Stimulated activated CD8-positive, alpha-beta memory T cell treated with anti-CD3 and anti-CD28 coated beads, Interleukin-12 subunit alpha, Interleukin-12 subunit beta, amount 100 ng/mL, for 24 hours (primary cell): ENCODE measurements around the gene ATP11A.

Source experiments
- DNase-seq: peaks from one replicate; pipeline ENCODE4 v3.0.0-alpha.2; 2020; ENCODE audit errors: extremely low read depth

ATP11A gene

GRCh38 chr13:112725346-112726015 lies 35.6 kb downstream of the ATP11A start:
- no peak for DNase-seq

- DNase-seq: no peak
Observed at GRCh38 chr13:112726016-112726767, 36.4 kb downstream of the ATP11A start.

GRCh38 chr13:112727581-112727980 lies 37.7 kb downstream of the ATP11A start:
- no peak for DNase-seq

- DNase-seq: no peak
Observed at GRCh38 chr13:112728375-112729126, 38.7 kb downstream of the ATP11A start.

- DNase-seq: no peak
Observed at GRCh38 chr13:112729408-112729807, 39.6 kb downstream of the ATP11A start.

- DNase-seq: no peak
Observed at GRCh38 chr13:112730157-112730671, 40.4 kb downstream of the ATP11A start.

GRCh38 chr13:112731667-112732616 lies 42.1 kb downstream of the ATP11A start:
- no peak for DNase-seq

GRCh38 chr13:112732679-112733078 lies 42.8 kb downstream of the ATP11A start:
- no peak for DNase-seq

GRCh38 chr13:112733112-112733511 lies 43.3 kb downstream of the ATP11A start:
- no peak for DNase-seq

- DNase-seq: no peak
Observed at GRCh38 chr13:112733661-112734379, 44.0 kb downstream of the ATP11A start.

GRCh38 chr13:112734696-112735547 lies 45.1 kb downstream of the ATP11A start:
- no peak for DNase-seq

- DNase-seq: no peak
Observed at GRCh38 chr13:112735791-112736190, 46.0 kb downstream of the ATP11A start.

GRCh38 chr13:112737294-112737693 lies 47.5 kb downstream of the ATP11A start:
- DNase-seq: no peak

- DNase-seq: no peak
Observed at GRCh38 chr13:112738606-112739005, 48.8 kb downstream of the ATP11A start.

- DNase-seq: no peak
Observed at GRCh38 chr13:112740502-112741131, 50.8 kb downstream of the ATP11A start.

- DNase-seq: no peak
Observed at GRCh38 chr13:112741185-112741755, 51.4 kb downstream of the ATP11A start.

- DNase-seq: no peak
Observed at GRCh38 chr13:112741835-112742570, 52.2 kb downstream of the ATP11A start.

- no peak for DNase-seq
Observed at GRCh38 chr13:112742583-112742982, 52.7 kb downstream of the ATP11A start.
